ENCODE data around the gene GIT2. TPM values are rescaled to one million over a fixed set of nuclear protein-coding genes. Genes with fewer than 3 reads are reported as not detected.

GIT2 gene
- total RNA-seq, 4 donors from 2014 or later, result 36.8 to 52.8 (median 42.3) TPM

DNA sequence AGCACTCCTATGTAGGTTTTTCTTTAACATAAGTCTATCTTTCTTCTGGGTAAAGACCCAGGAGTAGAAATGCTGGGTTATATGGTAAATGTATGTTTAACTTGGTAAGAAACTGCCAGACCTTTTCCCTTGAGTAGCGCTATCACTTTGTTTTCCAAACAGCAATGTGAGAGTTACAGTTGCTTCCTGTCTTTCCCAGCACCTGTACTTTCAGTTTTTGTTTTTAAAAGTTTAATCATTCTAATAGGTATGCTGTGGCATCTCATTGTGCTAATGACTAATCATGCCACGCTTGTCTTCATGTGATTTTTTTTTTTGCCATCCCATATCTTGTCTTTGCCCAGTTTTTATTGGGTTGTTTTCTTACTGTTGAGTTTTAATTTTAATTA lies 28.1 kb downstream of the GIT2 start:
- peaks cover 0 to 98% of the 10 kb centered on the region in 2 donors for H3K36me3 ChIP-seq
- no peak overlapping the region for H3K27ac ChIP-seq
- H3K4me1 ChIP-seq, result peaks cover 0 to 8% (median 0%) of the 10 kb centered on the region in 3 donors
- no peak overlapping the region for H3K4me3 ChIP-seq
- no peak for ATAC-seq
- TF ChIP-seq EP300 (IDR thresholded peaks at IDR 0.05) (no peak), POLR2A (IDR thresholded peaks at IDR 0.05) (no peak), POLR2AphosphoS5 (IDR thresholded peaks at IDR 0.05) (no peak)
- TF ChIP-seq, protein P1, sequence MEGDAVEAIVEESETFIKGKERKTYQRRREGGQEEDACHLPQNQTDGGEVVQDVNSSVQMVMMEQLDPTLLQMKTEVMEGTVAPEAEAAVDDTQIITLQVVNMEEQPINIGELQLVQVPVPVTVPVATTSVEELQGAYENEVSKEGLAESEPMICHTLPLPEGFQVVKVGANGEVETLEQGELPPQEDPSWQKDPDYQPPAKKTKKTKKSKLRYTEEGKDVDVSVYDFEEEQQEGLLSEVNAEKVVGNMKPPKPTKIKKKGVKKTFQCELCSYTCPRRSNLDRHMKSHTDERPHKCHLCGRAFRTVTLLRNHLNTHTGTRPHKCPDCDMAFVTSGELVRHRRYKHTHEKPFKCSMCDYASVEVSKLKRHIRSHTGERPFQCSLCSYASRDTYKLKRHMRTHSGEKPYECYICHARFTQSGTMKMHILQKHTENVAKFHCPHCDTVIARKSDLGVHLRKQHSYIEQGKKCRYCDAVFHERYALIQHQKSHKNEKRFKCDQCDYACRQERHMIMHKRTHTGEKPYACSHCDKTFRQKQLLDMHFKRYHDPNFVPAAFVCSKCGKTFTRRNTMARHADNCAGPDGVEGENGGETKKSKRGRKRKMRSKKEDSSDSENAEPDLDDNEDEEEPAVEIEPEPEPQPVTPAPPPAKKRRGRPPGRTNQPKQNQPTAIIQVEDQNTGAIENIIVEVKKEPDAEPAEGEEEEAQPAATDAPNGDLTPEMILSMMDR (IDR thresholded peaks at IDR 0.05), result no peak
- 83 to 100% methylated on average over 1 to 2 of the region's 2 CpGs for WGBS, 2 donors (ENCODE audit: low coverage in 1 of 2)
- no peaks in the 10 kb centered on the region for H3K27me3 ChIP-seq
- no peaks in the 10 kb centered on the region for H3K9me3 ChIP-seq

GRCh38 chr12:109967383-109968031 lies 28.7 kb downstream of the GIT2 start:
- ATAC-seq, result no peak
- 71 to 92% methylated on average over 5 to 6 of the region's 8 CpGs for WGBS, 2 donors (ENCODE audit: low coverage in 1 of 2)
- peaks cover 0 to 98% of the 10 kb centered on the region in 2 donors for H3K36me3 ChIP-seq

DNA sequence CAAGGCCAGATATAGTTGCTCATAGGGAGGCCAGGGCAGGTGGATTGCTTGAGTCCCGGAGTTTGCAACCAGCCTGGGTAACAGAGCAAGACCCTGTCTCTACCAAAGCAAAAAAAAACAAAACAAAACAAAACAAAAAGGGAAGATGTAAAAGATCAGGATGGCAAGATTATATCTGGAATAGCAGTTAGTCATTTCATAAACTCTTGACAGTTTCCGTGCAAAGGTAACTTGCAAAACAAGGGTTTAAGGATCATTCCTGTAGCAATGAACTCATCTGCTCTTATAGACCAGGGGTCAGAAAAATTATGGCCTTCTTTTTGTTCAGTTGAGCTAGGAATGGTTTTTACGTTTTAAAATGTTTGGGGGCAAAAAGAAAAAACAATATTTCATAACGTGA lies 29.6 kb downstream of the GIT2 start:
- peaks cover 0 to 98% of the 10 kb centered on the region in 2 donors for H3K36me3 ChIP-seq
- H3K4me3 ChIP-seq, result no peak overlapping the region
- WGBS, 2 donors (ENCODE audit: low coverage in 1 of 2), result 83 to 96% methylated on average over 3 to 4 of the region's 4 CpGs
- no peaks in the 10 kb centered on the region for H3K27me3 ChIP-seq
- TF ChIP-seq POLR2AphosphoS5 (IDR thresholded peaks at IDR 0.05) (no peak), EP300 (IDR thresholded peaks at IDR 0.05) (no peak), POLR2A (IDR thresholded peaks at IDR 0.05) (no peak)
- TF ChIP-seq, protein P1 (IDR thresholded peaks at IDR 0.05), result no peak
- no peaks in the 10 kb centered on the region for H3K9me3 ChIP-seq
- no peak for ATAC-seq
- H3K4me1 ChIP-seq, result peaks cover 0 to 8% (median 0%) of the 10 kb centered on the region in 3 donors
- no peak overlapping the region for H3K27ac ChIP-seq

More at GRCh38 chr12:109967383-109968031, 28.7 kb downstream of the GIT2 start:
- Histone ChIP-seq H3K4me1 (peaks cover 0 to 8% (median 0%) of the 10 kb centered on the region in 3 donors), H3K27me3 (no peaks in the 10 kb centered on the region), H3K4me3 (no peak overlapping the region), H3K9me3 (no peaks in the 10 kb centered on the region), H3K27ac (no peak overlapping the region)
- no peak for TF ChIP-seq POLR2A (IDR thresholded peaks at IDR 0.05)
- no peak for TF ChIP-seq POLR2AphosphoS5 (IDR thresholded peaks at IDR 0.05)
- TF ChIP-seq EP300 (IDR thresholded peaks at IDR 0.05), result no peak
- TF ChIP-seq, protein P1 (IDR thresholded peaks at IDR 0.05), result no peak

DNA sequence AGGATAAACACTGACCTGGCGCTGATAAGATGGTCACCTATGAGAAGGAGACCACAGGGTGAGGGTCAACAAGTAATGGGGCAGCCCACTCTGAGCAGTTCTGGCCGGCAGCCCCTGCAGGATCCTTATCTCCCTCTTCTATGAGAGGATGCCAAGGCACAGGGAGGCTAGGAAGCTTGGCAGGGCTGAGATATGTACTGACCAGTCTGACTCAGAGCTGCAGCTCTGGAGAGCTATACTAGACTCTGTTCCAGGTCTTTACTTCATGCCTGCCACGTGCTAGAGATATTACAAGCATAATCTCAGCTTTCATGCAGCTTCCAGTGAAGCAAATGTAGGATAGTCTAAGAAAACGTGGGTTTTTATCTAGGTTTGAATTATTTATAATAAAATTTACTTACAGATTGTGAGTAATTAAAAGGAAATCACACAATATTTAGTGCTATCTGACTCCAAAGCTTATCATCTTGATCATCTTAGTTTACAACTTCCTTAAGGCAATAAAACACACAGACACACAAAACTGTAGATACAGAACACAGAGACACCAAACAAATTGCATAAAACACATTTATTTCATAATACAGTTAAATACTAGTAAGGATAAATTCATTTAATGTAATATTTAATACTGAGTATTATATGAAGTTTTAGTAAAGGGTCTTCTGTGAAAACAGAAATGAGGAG lies 32.3 kb downstream of the GIT2 start:
- H3K36me3 ChIP-seq, result peaks cover 0 to 98% of the 10 kb centered on the region in 2 donors
- no peaks in the 10 kb centered on the region for H3K9me3 ChIP-seq
- H3K4me3 ChIP-seq, result no peak overlapping the region
- peaks cover 0 to 12% (median 0%) of the 10 kb centered on the region in 3 donors for H3K4me1 ChIP-seq
- peak overlapping the region in 1 of 4 donors; percentile 2 for H3K27ac ChIP-seq
- H3K27me3 ChIP-seq, result no peaks in the 10 kb centered on the region
- no peak for ATAC-seq
- TF ChIP-seq POLR2AphosphoS5 (IDR thresholded peaks at IDR 0.05) (no peak), EP300 (IDR thresholded peaks at IDR 0.05) (no peak), POLR2A (IDR thresholded peaks at IDR 0.05) (no peak)
- TF ChIP-seq, protein P1 (IDR thresholded peaks at IDR 0.05), result no peak
- WGBS, 2 donors (ENCODE audit: low coverage in 1 of 2), result 46 to 58% methylated on average over 3 to 4 of the region's 4 CpGs
